Glutamatergic neuron (in vitro differentiated cells): ENCODE results near the gene STXBP1. TPM values are rescaled to one million over a fixed set of nuclear protein-coding genes. Genes with fewer than 3 reads are reported as not detected.

Experiments used
- DNase-seq: peaks from one replicate; pipeline ENCODE4 v3.0.0; 2022
- H3K27ac Mint-ChIP-seq: one replicate; pipeline ENCODE4 v1.8.0; 2020; ENCODE audit warnings: mild to moderate bottlenecking, mixed read lengths, inconsistent platforms; ENCODE audit not compliant: unreplicated experiment
- H3K27me3 Mint-ChIP-seq: one replicate; pipeline ENCODE4 v1.8.0; 2020; ENCODE audit warnings: mild to moderate bottlenecking, moderate library complexity, mixed read lengths, inconsistent platforms; ENCODE audit not compliant: unreplicated experiment
- H3K36me3 Mint-ChIP-seq: one replicate; pipeline ENCODE4 v1.8.0; 2020; ENCODE audit warnings: mild to moderate bottlenecking, mixed read lengths, inconsistent platforms; ENCODE audit not compliant: unreplicated experiment
- H3K4me1 Mint-ChIP-seq: one replicate; pipeline ENCODE4 v1.8.0; 2020; ENCODE audit warnings: mild to moderate bottlenecking, low read depth, mixed read lengths, inconsistent platforms; ENCODE audit not compliant: unreplicated experiment
- H3K4me3 Mint-ChIP-seq: one replicate; pipeline ENCODE4 v1.8.0; 2020; ENCODE audit warnings: mild to moderate bottlenecking, mixed read lengths, inconsistent platforms; ENCODE audit not compliant: unreplicated experiment
- H3K9me3 Mint-ChIP-seq: one replicate; pipeline ENCODE4 v1.8.0; 2020; ENCODE audit warnings: mild to moderate bottlenecking, moderate library complexity, mixed read lengths, inconsistent platforms; ENCODE audit not compliant: unreplicated experiment
- CTCF ChIP-seq: fragments of 200-600 bp; sonication (generic); IDR thresholded peaks from one replicate; pipeline ENCODE4 v1.5.0; 2021; ENCODE audit not compliant: partially characterized antibody, unreplicated experiment
- total RNA-seq: library from RNA; stranded (reverse); fragmentation: NEBNext Ultra II Directional; extraction: Animal tissue kit (Norgen Biotek cat#: 25700); gene quantifications from one replicate; pipeline ENCODE4 v1.2.1, GENCODE V29; 2021; ENCODE audit not compliant: unreplicated experiment

The STXBP1 gene
- total RNA-seq, 1 donor from 2014 or later = 402 TPM

GRCh38 chr9:127658428-127658827 is 46.4 kb downstream of the STXBP1 start:
- Mint-ChIP-seq H3K4me3 (no peak overlapping the region), H3K4me1 (peaks cover 56% of the 10 kb centered on the region), H3K36me3 (peaks cover under 1% of the 10 kb centered on the region), H3K9me3 (peaks cover 18% of the 10 kb centered on the region), H3K27me3 (peaks cover 10% of the 10 kb centered on the region), H3K27ac (peak overlapping the region; percentile 91)
- no peak for DNase-seq
- TF ChIP-seq CTCF = no peak

GRCh38 chr9:127660886-127661741 is 49.0 kb downstream of the STXBP1 start:
- Mint-ChIP-seq H3K9me3 (peaks cover 20% of the 10 kb centered on the region), H3K36me3 (peaks cover 8% of the 10 kb centered on the region), H3K27me3 (peaks cover 21% of the 10 kb centered on the region), H3K4me3 (peak overlapping the region; percentile 76), H3K4me1 (peaks cover 60% of the 10 kb centered on the region), H3K27ac (peak overlapping the region; percentile 98)
- peak; percentile 75 for DNase-seq
- no peak for TF ChIP-seq CTCF

- H3K9me3 Mint-ChIP-seq = peaks cover 20% of the 10 kb centered on the region
- peaks cover 21% of the 10 kb centered on the region for H3K27me3 Mint-ChIP-seq
- H3K4me3 Mint-ChIP-seq = peak overlapping the region; percentile 69
- peak overlapping the region; percentile 98 for H3K27ac Mint-ChIP-seq
- no peak for TF ChIP-seq CTCF
- peaks cover 8% of the 10 kb centered on the region for H3K36me3 Mint-ChIP-seq
- no peak for DNase-seq
- peaks cover 56% of the 10 kb centered on the region for H3K4me1 Mint-ChIP-seq
These were observed 50.5 kb downstream of the STXBP1 start for GRCh38 chr9:127662617-127663016.

- Mint-ChIP-seq H3K4me1 (peaks cover 51% of the 10 kb centered on the region), H3K27me3 (peaks cover 21% of the 10 kb centered on the region), H3K27ac (peak overlapping the region; percentile 86), H3K4me3 (no peak overlapping the region), H3K9me3 (peaks cover 20% of the 10 kb centered on the region), H3K36me3 (peaks cover 8% of the 10 kb centered on the region)
- no peak for DNase-seq
- TF ChIP-seq CTCF = no peak
These were observed 52.2 kb downstream of the STXBP1 start for GRCh38 chr9:127664324-127664677.
